GM21390 (cell line): Measurements from ENCODE around the gene CD69.
A peak's percentile ranks its signal among the peaks of the same experiment; 100 is the strongest.
"Not testable (repeated sequence)": the region's sequence is repeated elsewhere in the genome, so short reads cannot be mapped to it uniquely, and the experiment has no call there.

ENCODE experiments used
- ATAC-seq: cut with Tn5 transposase; IDR thresholded peaks from one replicate; pipeline ENCODE4 v1.9.1; 2021; ENCODE audit not compliant: unreplicated experiment

The CD69 gene

DNA sequence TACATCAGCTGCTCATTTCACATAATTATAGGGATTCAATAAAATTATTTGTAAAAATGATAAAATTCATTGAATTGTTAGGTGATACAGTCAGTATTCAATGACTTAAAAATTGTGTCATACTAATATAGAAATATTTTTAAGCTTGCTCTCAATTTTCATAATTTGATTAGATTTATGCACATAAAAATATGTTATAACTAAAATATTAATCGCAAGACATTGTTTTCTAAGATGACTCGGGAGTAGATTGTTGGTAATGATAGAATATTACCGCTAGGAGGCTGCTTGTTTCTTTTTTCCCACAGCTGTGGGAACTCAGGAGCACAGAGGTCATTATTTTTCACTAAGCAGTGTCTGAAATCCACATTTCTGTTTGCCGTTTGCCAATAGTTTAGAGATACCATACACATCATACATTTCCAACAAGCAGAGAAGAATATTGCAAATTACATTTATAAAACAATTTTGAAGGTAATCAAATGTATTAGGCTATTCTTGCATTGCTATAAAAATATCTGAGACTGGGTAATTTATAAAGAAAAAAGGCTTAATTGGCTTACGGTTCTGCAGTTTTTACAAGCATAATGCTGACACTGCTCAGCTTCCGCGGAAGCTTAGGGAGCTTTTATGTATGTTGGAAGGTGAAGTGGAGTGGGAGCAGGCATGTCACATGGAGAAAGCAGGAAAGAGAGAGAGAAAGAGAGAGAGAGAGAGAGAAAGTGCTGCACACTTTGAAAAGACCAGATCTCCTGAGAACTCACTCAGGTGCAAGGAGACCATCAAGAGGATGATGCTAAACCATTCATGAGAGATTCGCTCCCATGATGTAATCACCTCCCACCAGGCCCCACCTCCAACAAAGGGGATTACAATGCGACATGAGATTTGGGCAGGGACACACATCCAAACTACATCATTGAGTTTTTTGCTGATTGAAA, 9.2 kb downstream of the CD69 start:
- no peak for ATAC-seq

DNA sequence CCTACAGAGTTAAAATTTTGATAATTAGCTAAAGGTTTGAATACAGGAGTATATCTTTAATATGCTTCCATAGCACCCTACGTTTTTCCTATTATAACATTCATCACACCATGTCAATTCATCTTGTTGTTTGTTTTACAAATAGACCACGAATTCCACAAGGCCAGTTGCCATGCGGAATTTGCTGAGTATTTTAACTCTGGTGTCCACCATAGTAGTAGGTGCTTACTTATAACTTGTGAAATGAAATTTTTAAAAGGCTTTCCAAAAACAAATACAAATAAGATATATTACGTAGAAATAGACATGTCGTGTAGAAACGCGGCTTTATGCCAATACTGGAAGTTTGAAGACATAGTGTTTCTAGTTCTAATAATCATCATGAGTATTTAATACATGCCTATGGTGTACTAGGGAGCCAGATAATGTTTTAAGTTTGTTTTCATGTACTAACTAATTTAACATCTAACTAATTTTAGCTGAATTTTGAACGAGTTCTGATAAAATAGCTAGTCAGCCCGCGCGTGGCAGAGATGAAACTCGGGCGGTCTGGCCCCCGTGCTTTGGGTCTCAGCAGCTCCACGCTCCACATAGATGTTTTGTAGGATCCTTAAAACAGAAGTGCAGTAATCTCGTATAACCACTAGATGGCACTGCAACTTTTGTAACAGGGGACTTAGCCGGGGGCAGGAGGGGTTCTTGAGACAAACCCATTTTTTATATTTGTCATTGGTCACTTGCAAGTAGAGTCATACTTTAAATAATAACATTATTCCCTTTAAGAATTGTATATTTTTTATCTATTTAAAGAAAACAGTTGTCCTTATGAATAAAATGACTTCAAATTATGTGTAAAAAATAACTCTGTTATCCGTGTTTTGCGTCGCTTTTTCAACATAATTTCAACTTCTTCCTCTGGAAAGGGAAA, 10.2 kb downstream of the CD69 start:
- ATAC-seq, result peak; percentile 69

DNA sequence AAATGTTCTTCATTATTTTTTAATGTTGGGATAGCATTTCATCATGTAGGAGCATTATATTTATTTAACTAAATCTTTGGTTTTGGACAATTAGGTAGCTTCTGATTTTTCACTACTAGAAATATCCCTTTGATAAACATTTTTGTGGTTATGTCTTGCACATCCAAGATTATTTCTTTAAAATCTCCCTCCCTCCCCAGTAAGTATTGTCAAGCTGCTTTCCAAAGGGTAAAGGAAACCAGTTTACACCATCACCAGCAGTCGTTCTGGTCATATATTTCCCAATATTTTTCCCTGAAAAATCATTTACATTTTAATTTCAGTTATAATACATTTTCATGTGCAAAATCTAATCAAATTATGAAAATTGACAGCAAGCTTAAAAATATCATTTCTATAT, 11.1 kb downstream of the CD69 start:
- no peak for ATAC-seq

DNA sequence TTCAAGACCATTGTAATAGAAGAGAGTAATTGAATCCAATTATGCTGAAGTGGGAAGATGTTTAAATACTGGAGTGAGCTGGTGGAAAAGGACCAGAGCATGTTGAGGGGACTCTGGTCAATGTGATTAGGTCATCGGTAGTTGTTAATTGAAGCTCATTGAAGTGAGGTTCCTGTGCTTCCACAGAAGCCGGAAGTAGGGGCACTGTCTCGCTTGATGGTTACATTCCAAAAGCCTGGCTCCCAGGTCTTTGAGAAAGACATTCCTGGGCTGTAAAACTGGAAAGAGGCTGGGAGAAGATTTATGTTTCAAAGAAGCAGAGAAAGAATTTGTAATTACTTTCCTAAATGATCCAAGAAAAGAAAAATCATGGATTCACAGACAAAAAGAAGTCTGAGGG, 15.5 kb downstream of the CD69 start:
- ATAC-seq, result no peak

DNA sequence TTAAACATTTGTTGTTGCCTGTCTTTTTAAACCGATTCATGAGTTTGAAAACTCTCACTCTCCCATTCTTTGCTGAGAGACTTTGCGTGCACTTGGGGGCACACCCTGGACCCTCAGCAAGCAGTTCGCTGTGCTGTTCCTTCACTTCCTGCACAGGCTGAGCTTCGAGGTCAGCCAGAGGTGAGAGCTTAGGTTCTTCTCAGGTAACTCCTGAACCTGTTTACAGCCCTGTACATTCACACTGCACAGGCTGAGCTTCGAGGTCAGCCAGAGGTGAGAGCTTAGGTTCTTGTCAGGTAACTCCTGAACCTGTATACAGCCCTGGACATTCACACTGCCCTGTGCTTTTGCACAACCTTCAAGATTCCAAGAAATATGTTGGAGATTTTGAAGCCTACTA, 18.0 kb downstream of the CD69 start:
- ATAC-seq, result peak; percentile 46

DNA sequence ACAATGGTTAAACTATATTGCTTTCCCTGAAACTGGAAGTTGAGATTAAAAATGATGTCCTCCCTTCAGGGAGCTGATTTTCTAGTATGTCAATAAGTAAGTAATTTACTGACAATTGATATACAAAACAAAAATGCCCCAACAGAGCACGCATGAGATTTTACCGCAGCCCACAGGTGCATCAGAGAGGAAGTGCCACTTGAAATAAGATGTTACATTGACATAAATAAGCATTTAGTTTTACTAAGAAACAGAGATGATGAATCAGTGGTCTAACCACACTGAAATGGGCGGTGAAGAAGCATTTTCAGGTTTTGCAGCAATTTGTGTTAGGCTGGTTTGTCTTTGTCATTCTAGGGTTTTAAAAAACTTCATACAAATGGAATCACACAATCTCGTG, 19.0 kb downstream of the CD69 start:
- ATAC-seq, result peak; percentile 74

DNA sequence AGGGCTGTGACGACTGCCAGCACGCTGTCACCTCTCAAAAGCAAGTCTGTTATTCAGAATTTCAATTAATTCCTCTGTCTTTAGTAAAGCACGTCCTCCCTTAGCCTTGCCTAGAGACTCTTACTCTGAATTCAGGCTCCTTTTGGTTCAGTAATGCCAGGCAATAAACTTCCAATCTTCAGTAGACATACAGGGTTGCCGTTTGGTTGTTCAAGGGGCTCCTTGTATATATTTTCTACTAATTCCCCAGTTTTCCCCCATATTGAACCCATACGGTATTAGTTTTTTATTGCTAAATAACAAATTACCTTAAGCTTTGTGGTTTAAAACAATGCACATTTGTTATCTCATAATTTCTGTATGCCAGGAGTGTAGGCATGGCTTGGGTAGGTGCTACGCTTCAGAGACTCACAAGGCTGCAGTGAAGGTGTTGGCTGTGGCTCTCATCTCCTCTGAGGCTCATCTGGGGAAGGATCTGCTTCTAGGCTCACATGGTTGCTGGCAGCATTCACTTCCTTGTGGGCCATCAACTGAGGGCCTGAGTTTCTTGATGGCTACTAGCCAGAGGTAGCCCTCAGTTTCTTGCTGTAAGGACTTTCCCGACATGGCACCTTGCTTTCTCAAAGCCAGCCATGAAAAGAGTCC, 20.5 kb downstream of the CD69 start:
- ATAC-seq, result no peak

DNA sequence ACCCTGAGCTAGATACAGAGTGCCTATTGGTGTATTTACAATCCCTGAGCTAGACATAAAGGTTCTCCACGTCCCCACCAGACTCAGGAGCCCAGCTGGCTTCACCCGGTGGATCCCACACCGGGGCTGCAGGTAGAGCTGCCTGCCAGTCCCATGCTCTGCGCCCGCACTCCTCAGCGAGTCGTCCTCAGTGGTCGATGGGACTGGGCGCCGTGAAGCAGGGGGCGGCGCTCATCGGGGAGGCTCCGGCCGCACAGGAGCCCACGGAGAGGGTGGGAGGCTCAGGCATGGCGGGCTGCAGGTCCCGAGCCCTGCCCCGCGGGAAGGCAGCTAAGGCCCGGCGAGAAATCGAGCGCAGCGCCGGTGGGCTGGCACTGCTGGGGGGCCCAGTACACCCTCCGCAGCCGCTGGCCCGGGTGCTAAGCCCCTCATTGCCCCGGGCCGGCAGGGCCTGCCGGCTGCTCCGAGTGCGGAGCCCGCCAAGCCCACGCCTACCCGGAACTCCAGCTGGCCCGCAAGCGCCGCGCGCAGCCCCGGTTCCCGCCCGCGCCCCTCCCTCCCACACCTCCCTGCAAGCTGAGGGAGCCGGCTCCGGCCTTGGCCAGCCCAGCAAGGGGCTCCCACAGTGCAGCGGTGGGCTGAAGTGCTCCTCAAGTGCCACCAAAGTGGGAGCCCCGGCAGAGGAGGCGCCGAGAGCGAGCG, 21.1 kb downstream of the CD69 start:
- ATAC-seq, result not testable (repeated sequence)

DNA sequence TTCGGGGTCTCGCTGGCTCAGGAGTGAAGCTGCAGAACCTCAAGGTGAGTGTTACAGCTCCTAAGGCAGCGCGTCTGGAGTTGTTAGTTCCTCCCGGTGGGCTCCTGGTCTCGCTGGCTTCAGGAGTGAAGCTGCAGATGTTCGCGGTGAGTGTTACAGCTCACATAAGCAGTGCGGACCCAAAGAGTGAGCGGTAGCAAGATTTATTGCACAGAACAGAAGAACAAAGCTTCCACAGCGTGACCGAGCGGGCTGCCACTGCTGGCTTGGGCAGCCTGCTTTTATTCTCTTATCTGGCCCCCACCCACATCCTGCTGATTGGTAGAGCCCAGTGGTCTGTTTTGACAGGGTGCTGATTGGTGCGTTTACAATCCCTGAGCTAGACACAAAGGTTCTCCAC, 21.8 kb downstream of the CD69 start:
- not testable (repeated sequence) for ATAC-seq

DNA sequence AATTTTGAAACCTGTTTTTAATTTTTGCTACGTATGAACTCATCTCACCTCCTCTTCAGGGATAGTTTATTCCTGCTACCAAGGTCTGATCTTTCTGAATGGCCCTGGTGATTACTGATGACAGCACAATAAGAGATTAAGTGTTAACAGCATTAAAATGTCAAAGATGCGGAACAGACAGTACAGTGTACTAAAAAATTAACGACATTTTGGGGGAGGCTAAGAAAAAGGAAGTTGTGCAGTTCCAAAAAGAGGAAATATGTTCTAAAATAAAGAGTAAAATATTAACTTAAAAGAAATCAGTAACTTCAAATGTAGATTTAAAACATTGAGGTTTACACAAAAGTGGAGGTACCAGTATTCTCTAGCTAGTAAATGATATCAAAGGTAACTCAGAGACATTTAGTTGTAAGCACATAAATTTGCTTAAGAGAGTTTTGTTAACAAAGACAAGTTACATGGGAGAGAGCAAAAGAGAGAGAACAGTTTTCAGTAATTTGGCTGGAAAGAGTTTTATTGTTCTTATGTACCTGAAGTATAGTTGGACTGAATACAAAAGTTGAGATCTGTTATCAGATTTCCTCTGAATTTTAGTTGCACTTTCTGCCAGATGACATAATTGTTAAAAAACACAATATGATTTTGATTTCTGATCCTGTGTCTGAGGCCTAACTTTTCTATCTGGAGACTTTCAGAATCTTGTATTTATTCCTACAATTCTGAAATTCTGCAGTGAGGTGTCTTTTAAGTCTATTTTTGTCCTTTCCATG, 23.6 kb downstream of the CD69 start:
- no peak for ATAC-seq

DNA sequence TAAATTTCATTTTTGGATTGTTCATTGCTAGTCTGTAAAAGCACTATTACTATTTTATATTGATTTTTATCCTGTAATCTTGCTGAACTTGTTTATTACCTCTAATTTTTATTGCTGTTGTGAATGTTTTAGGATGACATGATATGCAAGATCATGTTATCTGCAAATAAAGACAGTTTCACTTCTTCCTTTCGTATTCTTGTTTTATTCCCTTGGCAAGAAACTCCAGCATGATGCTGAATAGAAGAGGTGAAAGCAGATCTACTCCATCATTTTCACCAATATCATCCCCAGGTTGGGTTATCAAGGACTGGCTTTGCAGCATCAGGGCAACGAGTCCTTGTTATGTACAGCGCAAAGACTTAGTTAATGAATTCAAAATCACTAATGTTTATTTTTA, 25.1 kb downstream of the CD69 start:
- no peak for ATAC-seq

DNA sequence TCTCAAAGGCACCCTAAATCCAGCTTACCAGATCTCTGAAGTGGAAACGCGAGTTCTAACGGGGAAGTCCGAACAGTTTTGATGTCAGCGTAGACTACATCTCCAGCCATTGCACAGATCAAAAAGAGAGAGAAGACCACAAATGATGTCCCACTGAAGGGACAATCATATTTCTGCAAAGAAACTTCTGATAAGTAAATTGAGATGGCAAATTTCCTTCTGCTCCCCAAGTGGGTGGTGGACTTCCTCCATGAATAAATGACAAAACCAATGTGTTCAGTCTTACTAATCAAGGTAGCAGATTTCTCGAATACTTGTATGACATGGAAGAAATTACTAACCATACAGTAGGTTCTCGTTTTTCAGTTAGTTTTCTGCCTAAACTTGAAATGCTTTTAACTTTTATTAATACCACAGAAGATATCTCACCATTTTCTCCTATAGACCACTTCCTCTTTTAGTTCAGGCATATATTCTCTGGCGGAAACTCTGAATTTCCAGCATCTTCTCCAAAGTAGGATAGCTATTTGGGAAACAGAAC, 27.7 kb downstream of the CD69 start, which contains the start of gene CLECL1:
Gene CLECL1 (minus strand): TSS at position 177 of the 541 bp plus-strand sequence.
- ATAC-seq, result peak; percentile 41

DNA sequence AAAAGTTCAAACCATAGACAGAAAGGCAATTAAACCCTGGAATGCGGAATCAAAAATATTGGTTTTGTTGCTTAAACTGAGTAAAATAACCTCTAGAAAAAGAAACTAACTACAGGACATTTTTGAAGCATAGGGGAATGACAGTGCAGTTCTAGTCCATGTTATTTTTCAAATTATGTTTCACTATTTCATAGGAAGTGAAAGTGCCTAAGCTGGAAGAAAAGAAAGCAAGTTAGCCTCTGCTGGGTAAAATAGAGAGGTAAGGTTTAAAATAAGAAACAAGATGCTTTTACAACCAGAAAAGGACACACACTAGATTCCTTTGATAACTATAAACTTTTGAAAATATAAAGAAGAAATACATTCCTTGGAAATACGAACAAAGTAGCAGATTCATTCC, 28.9 kb downstream of the CD69 start:
- peak; percentile 36 for ATAC-seq

DNA sequence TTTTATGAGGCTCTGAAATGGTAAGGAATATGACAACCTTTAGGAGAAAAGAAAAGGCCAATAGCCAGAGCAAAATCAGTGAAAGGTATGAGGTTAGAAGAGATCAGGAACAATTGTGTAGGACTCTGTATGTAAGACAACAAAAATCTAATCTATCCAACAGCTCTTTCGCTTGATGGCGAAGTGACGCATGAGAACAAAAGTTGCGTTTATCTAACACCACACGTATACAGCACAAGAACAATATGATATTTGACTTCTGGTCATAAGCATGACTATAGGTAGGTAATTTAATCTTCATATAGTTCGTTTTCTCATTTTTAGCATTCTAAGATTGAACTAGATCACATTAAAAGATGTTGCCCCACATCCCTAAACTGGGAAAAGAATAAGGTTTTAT, 29.3 kb downstream of the CD69 start:
- no peak for ATAC-seq

DNA sequence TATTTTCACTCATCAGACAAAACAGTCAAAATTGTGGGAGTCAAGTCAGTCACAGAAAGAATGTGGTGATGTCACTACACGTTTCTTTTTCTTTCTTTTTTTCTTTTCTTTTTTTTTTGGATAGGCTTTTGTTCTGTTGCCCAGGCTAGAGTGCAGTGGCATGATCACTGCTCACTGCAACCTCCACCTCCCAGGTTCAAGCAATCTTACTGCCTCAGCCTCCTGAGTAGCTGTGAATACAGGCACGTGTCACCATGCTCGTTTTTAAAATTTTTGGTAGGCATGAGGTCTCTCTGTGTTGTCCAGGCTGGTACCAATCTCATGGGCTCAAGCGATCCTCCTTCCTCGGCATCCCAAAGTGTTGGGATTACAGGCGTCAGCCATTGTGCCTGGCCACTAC, 30.1 kb downstream of the CD69 start:
- no peak for ATAC-seq

DNA sequence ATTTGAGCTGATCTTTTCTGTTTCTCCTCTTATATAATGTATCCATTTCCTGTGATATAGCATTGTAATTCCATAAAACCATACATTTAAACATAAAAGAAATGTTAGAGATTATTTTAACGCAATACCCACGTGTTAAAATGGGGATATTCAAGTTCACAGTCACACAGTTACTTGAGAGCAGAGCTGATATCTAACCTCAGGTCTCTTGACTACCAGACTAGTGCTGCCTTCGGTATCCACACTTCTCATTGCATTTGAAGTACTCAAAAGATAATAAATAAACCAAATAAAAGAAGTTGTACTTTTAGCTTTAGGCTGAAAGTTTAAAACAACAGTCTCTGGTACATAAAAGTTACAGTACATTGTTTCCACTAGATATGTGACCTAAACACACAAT, 30.7 kb downstream of the CD69 start:
- ATAC-seq, result no peak

DNA sequence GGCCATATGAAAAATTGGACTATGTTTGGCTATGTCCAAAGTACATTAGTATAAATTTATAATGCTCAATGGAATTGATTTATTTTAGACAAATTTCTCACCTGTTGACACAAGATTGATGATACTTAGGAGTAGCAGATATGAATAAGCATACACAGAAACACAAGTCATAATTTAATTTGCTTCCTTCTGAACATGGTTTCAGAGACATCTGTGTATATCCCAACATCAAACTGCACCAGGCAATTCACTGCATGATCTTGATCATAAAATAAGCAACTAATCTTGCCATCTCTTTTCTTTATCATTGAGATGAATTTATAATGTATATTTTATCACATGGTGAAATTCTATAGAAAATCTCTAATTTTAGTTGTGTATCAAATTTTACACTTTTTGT, 31.6 kb downstream of the CD69 start:
- ATAC-seq, result no peak

DNA sequence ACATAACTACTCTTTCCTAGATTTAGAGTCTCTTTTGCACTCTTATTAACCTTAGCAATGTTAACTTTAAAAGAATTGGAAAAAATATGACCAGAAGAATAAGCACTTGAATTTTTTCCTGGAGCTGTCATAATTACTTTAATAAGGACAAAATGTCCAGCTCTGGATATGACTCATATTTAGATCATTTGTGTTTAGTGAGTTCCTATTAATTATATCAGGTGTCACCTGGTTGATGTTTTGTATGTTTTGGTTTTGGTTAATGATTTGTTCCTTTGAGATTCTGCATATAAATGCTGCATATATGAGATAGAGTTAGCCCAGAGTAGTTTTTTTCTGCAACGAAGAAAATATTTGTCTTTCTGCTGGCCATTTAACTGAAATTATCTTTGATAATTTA, 32.9 kb downstream of the CD69 start:
- no peak for ATAC-seq

DNA sequence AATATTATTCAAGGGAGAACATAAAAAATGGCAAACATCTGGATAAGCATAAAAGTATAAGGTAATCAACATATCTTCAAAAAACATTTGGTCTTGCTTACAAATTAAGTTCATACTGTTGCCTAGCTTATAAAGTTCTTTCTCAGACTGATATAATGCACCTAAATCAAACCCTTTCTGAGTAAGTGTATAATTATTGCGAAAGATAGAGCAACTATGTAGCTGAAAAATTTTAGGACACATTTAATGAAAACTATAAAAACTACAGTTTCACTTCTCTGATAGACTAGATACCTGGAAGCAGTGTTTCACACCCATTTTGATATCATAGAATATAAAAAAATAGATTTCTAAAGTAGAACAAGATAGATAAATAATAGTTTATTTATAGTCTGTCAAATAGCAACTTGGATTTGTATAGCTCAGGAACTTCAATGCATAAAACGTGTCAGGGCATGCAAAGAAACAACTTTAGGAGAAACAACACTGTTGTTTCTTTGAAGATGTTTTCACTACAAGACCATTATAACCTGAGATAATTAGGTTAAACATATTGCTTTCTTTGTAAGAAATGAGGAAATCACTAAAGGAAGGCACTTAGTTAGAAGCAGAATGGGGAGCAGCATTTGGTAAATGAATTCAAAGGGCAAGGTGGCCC, 35.4 kb downstream of the CD69 start:
- ATAC-seq, result no peak
